GM18520 (cell line): Measurements from ENCODE around the gene CHCHD6.

ENCODE experiments used
- ATAC-seq: cut with Tn5 transposase; IDR thresholded peaks from one replicate; pipeline ENCODE4 v1.9.1; 2021; ENCODE audit not compliant: unreplicated experiment

The CHCHD6 gene

DNA sequence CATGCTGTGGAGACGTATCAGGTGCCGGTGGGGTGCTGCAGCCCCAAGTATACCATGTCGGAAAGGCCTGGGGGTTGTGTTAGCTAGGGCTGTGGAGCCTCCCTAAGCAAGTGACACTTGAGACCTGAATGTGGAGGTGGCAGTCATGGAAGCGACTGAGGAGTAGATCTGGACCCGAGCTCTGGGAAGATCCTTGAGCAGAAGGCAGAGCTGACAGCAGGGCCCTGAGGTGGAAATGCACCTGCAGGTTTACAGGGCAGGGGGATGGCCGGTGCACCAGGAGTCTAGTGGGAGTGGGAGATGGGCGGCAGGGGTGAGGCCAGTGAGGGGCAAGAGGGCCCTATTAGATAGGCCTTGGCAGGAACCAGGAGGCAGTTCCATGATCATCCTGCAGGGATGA lies 187.1 kb downstream of the CHCHD6 start:
- ATAC-seq, result no peak

DNA sequence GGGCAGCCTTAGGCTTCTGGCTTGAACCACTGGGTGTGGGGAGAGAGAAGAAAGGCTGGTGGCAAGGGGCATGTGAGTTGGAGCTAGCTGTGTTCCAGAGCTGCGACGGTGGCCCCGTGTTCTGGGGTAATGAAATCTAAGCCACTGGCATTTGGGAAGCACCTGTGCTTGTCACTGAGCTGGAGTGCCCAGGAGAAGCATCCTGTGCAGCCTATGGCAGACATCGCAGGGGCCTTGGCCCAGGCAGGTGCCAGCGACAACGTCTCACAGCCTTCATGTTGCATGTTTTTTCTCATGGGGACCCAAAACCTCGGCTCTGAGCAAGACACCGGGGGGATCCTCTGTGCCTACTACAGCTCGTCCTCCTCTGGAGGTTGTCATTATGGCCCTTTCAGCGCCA lies 187.8 kb downstream of the CHCHD6 start:
- no peak for ATAC-seq

DNA sequence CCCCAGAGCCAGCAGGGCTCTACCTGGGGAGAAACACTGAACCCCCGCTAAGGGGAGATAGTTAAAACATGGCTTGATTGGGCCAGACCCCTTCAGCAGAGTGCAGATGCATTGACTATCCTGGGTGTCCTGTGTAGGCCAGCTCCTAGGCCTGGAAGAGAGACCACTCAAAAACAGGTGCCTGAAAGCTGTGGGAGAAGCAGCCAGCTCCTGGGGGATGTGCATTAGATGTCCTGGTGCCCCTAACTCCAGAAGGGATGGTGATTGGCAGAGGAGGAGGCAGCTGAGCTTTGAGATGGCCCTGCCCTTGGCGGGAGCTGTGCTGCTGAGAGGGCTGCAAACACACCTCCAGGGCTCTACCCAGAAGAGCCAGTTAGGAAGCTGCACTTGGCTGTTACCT lies 189.6 kb downstream of the CHCHD6 start:
- ATAC-seq, result no peak

- ATAC-seq, result no peak
These were observed 190.4 kb downstream of the CHCHD6 start for GRCh38 chr3:126894475-126894874.

GRCh38 chr3:126895178-126896066 lies 191.4 kb downstream of the CHCHD6 start:
- no peak for ATAC-seq

GRCh38 chr3:126896067-126896441 lies 192.0 kb downstream of the CHCHD6 start:
- ATAC-seq, result no peak

DNA sequence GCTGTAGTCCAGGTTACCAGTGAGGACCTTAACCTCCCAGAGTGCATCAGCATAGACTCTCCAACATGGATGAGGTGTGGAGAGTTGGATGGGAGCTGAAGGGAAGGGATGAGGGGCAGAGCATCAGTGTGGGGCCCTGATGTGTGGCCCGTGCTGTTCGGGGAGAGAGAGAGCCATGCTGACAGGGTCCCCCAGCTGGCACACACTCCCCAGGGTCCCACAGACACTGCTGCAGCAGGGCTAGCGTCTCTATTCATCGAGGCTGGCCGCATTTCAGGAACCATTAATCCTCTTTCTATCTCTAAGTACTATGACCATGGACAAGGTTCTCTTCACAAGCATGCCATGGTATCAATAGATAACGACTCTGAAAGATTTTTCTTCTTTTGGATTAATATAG lies 192.9 kb downstream of the CHCHD6 start:
- ATAC-seq, result no peak

DNA sequence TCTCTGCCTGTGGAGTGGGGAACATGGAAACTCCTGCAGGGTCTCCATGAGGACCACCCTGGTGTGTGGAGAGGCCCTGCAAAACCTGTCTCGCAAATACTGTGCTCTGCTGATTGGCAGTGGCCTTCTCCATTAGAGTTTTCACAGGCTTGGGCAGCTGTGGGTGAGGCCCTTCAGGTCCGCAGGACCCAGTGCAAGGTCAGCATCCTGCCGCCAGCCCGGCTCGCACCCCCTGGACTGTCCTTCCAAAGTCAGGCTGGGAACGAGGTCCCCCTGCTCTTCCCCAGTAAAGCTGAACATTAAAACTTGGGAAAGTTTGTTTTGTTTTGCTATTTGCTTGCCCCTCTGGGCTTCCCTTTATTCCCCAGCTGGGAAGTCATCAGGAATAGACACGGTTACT lies 193.9 kb downstream of the CHCHD6 start:
- ATAC-seq, result no peak

GRCh38 chr3:126900859-126901540 lies 197.0 kb downstream of the CHCHD6 start:
- no peak for ATAC-seq

DNA sequence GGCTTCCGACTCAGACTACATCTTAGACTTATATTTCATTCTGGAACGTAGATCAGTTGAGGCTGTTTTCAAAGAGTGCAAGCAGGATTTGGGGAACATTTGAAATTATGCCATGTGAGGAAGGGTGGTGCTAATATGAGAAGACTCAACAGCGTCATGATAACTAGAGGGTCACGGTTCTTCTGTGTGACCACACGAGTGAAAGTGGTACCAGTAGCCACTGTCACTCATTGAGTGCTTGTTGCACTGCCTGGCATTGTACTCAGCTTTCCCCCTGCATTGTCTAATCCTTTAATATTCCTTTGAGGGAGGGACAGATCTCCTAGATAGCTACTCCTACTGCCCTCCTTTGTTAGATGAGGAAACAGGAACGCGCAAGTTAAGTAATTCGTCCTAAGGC lies 197.6 kb downstream of the CHCHD6 start:
- ATAC-seq, result no peak

DNA sequence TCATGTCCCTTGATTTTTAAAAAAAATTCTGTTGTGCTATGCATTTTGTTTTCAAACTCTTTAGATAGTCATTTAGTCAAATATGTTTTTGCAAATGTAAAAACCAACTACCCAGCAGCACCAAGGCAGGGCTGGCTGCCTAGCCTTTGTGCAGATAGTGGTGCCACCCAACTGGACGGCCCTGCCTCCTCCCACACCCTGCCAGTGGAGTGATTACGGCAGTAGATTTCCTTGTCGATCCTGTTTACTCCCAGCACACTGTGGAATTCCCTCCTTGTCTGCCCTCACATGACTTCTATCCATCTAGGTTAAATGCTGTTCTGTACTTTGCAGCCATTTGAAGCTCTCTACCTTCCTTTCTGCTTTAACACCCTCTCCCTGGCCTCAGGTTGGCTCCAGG lies 199.5 kb downstream of the CHCHD6 start:
- ATAC-seq, result no peak

GRCh38 chr3:126907557-126907956 lies 203.5 kb downstream of the CHCHD6 start:
- no peak for ATAC-seq

- no peak for ATAC-seq
These were observed 204.8 kb downstream of the CHCHD6 start for GRCh38 chr3:126908752-126909275.

- ATAC-seq, result no peak
These were observed 206.2 kb downstream of the CHCHD6 start for GRCh38 chr3:126910231-126910630.

GRCh38 chr3:126911162-126912026 lies 207.4 kb downstream of the CHCHD6 start:
- peak; percentile 88 for ATAC-seq

DNA sequence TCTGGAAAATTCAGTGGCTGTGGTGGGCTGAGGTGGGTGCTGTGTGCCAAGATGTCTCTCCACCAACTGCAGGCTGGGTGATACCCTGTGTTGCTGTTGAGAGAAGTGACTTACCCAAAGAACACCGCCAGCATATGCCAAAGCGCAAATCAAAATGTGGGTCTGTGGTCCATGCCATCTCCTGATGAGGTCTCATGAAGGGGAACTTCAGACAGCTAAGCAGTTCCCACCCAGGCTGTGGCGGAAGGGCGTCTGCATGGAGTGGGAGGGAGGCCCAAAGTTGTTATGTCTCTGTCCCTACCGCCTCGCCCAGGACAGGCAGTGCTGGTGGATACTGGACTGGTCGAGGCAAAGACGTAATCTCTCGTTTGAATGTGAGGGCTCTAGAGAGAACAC lies 208.0 kb downstream of the CHCHD6 start:
- ATAC-seq, result no peak

- no peak for ATAC-seq
These were observed 208.6 kb downstream of the CHCHD6 start for GRCh38 chr3:126912491-126913195.

GRCh38 chr3:126913524-126913923 lies 209.5 kb downstream of the CHCHD6 start:
- ATAC-seq, result no peak

GRCh38 chr3:126914226-126914625 lies 210.2 kb downstream of the CHCHD6 start:
- no peak for ATAC-seq

DNA sequence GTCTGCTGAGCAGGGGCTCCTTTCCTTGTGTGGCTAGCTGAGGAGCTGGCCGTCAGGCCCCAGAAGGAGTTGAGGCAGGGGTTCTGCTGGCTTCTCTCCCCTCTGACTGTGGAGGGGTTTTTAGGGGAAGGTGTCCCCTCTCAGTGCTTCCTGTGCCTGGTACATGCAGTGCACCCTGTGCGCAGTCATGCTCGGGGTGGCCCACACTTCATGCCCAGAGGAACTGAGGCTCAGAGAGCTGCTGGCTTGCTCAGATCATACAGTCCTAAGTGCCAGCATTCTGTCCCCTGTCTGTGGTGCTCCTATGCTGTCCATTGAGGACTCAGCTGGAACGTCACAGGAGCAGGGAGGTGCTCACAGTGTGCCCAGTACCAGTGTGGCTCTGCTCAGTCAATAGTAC lies 211.0 kb downstream of the CHCHD6 start:
- ATAC-seq, result no peak

DNA sequence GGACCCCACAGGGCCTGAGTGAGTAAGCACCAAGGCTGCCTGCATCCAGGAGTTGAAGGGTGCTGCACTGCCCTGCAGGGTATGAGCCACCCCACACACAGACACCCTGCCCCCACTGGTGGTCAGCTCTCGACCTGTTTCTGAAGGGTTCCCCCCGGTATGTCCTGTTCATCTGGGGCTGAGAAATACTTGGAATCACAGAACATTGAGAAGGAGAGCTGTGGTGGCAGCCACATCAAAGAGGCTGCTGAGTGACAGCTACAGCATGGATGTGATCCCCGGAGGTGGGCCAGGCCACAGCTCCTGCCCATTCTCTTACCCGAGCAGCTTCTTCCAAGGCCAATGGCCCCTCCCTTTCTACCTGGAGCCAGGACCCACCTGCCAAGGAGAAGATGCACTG lies 212.5 kb downstream of the CHCHD6 start:
- no peak for ATAC-seq
